Nephron progenitor cell (in vitro differentiated cells): ENCODE data around the gene SGSH.

ENCODE experiments used
- DNase-seq: peaks from one replicate; pipeline ENCODE4 v3.0.0; 2021
- H3K27ac Mint-ChIP-seq: 2 replicates; pipeline ENCODE4 v1.8.0; 2021; ENCODE audit warnings: mild to moderate bottlenecking, moderate library complexity, mixed read lengths
- H3K27me3 Mint-ChIP-seq: 2 replicates; pipeline ENCODE4 v1.8.0; 2021; ENCODE audit warnings: mild to moderate bottlenecking, low read depth, mixed read lengths; ENCODE audit not compliant: poor library complexity
- H3K36me3 Mint-ChIP-seq: 2 replicates; pipeline ENCODE4 v1.8.0; 2021; ENCODE audit warnings: low read depth, mixed read lengths
- H3K4me1 Mint-ChIP-seq: 2 replicates; pipeline ENCODE4 v1.8.0; 2021; ENCODE audit warnings: mixed read lengths
- H3K4me3 Mint-ChIP-seq: 2 replicates; pipeline ENCODE4 v1.8.0; 2021; ENCODE audit warnings: mild to moderate bottlenecking, moderate library complexity, mixed read lengths
- H3K9me3 Mint-ChIP-seq: 2 replicates; pipeline ENCODE4 v1.8.0; 2021; ENCODE audit warnings: mild to moderate bottlenecking, moderate library complexity, mixed read lengths
- CTCF ChIP-seq: fragments of 200-600 bp; sonication (generic); IDR thresholded peaks from 2 replicates; pipeline ENCODE4 v1.5.0; 2021; ENCODE audit warnings: antibody characterized with exemption

Gene SGSH

GRCh38 chr17:80248894-80249710 lies 29.0 kb upstream of the SGSH start:
- Mint-ChIP-seq H3K27ac (no peak overlapping the region), H3K4me1 (peaks cover 15% of the 10 kb centered on the region), H3K36me3 (peaks cover 5% of the 10 kb centered on the region), H3K4me3 (no peak overlapping the region), H3K27me3 (peaks cover 4% of the 10 kb centered on the region), H3K9me3 (no peaks in the 10 kb centered on the region)
- DNase-seq, result no peak
- TF ChIP-seq CTCF, result no peak

GRCh38 chr17:80248001-80248893 lies 28.1 kb upstream of the SGSH start:
- no peak for TF ChIP-seq CTCF

GRCh38 chr17:80247561-80247960 lies 27.4 kb upstream of the SGSH start:
- no peak for TF ChIP-seq CTCF
- Mint-ChIP-seq H3K9me3 (no peaks in the 10 kb centered on the region), H3K4me3 (no peak overlapping the region), H3K36me3 (peaks cover 11% of the 10 kb centered on the region), H3K27me3 (peaks cover 4% of the 10 kb centered on the region), H3K4me1 (peaks cover 8% of the 10 kb centered on the region), H3K27ac (no peak overlapping the region)
- no peak for DNase-seq

More at GRCh38 chr17:80248001-80248893, 28.1 kb upstream of the SGSH start:
- Mint-ChIP-seq H3K4me1 (peaks cover 10% of the 10 kb centered on the region), H3K9me3 (no peaks in the 10 kb centered on the region), H3K4me3 (no peak overlapping the region), H3K27ac (no peak overlapping the region), H3K27me3 (peaks cover 4% of the 10 kb centered on the region), H3K36me3 (peaks cover 5% of the 10 kb centered on the region)
- DNase-seq, result no peak

- Mint-ChIP-seq H3K27ac (no peak overlapping the region), H3K27me3 (peaks cover 4% of the 10 kb centered on the region), H3K36me3 (peaks cover 20% of the 10 kb centered on the region), H3K9me3 (no peaks in the 10 kb centered on the region), H3K4me1 (peaks cover 8% of the 10 kb centered on the region), H3K4me3 (no peak overlapping the region)
- TF ChIP-seq CTCF, result no peak
- DNase-seq, result no peak
Measured at GRCh38 chr17:80246726-80247125, 26.6 kb upstream of the SGSH start.

GRCh38 chr17:80246266-80246681 lies 26.1 kb upstream of the SGSH start:
- no peaks in the 10 kb centered on the region for H3K9me3 Mint-ChIP-seq
- peaks cover 4% of the 10 kb centered on the region for H3K27me3 Mint-ChIP-seq
- H3K4me1 Mint-ChIP-seq, result peaks cover 8% of the 10 kb centered on the region
- H3K4me3 Mint-ChIP-seq, result no peak overlapping the region
- H3K36me3 Mint-ChIP-seq, result peaks cover 24% of the 10 kb centered on the region
- no peak for DNase-seq
- no peak overlapping the region for H3K27ac Mint-ChIP-seq
- no peak for TF ChIP-seq CTCF
